ENCODE results near the gene KAT8. TPM values are rescaled to one million over a fixed set of nuclear protein-coding genes. Genes with fewer than 3 reads are reported as not detected.

Gene KAT8
- total and polyA plus RNA-seq, 9 of the 15 experiments (the other 6 are each of a cell fraction or from before 2014, with no cell fraction given): 10.0 to 98.5 (median 76.4) TPM

DNA sequence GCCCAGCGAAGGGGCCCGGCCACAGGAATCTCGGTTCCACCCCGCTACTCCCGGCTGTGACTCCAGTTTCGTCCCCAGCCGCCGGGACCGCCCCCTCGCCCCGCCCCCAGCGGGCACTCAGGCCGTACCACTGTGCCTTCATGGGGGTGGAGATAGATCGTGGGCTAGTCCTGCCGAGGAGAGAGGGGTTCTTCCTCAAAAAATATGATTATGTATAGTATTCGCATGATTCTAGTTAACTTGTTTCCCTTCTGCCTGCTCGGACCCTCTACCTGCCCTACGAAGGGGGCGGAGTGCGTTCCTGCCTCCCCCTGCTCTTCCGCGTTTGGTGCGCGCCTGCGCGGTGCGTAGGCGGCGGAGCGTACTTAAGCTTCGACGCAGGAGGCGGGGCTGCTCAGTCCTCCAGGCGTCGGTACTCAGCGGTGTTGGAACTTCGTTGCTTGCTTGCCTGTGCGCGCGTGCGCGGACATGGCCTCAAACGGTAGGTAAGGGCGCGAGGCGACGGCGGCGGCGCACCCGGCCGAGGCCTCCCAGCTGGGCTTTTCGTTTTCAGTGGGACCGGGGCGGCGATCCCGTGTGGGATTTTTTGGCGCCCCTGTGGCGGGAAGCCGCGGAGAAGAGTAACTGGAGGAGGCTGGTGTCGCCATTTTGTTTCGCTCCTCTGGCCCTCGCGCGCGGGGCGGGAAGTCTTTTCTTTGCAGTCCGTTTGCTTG, 62.4 kb downstream of the KAT8 start, which contains the start of gene FUS (continued):
- TF ChIP-seq, protein P1, sequence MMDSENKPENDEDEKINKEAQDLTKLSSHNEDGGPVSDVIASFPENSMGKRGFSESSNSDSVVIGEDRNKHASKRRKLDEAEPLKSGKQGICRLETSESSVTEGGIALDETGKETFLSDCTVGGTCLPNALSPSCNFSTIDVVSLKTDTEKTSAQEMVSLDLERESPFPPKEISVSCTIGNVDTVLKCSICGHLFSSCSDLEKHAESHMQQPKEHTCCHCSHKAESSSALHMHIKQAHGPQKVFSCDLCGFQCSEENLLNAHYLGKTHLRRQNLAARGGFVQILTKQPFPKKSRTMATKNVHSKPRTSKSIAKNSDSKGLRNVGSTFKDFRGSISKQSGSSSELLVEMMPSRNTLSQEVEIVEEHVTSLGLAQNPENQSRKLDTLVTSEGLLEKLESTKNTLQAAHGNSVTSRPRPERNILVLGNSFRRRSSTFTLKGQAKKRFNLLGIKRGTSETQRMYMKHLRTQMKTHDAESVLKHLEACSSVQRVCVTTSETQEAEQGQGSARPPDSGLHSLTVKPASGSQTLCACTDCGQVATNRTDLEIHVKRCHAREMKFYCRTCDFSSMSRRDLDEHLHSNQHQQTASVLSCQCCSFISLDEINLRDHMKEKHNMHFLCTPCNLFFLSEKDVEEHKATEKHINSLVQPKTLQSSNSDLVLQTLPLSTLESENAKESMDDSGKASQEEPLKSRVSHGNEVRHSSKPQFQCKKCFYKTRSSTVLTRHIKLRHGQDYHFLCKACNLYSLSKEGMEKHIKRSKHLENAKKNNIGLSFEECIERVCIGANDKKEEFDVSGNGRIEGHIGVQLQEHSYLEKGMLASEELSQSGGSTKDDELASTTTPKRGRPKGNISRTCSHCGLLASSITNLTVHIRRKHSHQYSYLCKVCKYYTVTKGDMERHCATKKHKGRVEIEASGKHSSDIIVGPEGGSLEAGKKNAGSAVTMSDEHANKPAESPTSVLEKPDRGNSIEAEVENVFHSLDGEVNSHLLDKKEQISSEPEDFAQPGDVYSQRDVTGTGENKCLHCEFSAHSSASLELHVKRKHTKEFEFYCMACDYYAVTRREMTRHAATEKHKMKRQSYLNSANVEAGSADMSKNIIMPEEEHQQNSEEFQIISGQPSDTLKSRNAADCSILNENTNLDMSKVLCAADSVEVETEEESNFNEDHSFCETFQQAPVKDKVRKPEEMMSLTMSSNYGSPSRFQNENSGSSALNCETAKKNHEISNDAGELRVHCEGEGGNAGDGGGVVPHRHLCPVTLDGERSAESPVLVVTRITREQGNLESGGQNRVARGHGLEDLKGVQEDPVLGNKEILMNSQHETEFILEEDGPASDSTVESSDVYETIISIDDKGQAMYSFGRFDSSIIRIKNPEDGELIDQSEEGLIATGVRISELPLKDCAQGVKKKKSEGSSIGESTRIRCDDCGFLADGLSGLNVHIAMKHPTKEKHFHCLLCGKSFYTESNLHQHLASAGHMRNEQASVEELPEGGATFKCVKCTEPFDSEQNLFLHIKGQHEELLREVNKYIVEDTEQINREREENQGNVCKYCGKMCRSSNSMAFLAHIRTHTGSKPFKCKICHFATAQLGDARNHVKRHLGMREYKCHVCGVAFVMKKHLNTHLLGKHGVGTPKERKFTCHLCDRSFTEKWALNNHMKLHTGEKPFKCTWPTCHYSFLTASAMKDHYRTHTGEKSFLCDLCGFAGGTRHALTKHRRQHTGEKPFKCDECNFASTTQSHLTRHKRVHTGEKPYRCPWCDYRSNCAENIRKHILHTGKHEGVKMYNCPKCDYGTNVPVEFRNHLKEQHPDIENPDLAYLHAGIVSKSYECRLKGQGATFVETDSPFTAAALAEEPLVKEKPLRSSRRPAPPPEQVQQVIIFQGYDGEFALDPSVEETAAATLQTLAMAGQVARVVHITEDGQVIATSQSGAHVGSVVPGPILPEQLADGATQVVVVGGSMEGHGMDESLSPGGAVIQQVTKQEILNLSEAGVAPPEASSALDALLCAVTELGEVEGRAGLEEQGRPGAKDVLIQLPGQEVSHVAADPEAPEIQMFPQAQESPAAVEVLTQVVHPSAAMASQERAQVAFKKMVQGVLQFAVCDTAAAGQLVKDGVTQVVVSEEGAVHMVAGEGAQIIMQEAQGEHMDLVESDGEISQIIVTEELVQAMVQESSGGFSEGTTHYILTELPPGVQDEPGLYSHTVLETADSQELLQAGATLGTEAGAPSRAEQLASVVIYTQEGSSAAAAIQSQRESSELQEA (IDR thresholded peaks at IDR 0.05; ENCODE audit: low read depth): no peak
- TF ChIP-seq EGR1 (conservative IDR thresholded peaks at IDR 0.05): peak; percentile 100
- TF ChIP-seq, protein P2, sequence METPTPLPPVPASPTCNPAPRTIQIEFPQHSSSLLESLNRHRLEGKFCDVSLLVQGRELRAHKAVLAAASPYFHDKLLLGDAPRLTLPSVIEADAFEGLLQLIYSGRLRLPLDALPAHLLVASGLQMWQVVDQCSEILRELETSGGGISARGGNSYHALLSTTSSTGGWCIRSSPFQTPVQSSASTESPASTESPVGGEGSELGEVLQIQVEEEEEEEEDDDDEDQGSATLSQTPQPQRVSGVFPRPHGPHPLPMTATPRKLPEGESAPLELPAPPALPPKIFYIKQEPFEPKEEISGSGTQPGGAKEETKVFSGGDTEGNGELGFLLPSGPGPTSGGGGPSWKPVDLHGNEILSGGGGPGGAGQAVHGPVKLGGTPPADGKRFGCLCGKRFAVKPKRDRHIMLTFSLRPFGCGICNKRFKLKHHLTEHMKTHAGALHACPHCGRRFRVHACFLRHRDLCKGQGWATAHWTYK (CRISPR knock-in tag; IDR thresholded peaks at IDR 0.05): peak; percentile 74; the same call in 1 of the 2 replicates
- TF ChIP-seq, protein P3, sequence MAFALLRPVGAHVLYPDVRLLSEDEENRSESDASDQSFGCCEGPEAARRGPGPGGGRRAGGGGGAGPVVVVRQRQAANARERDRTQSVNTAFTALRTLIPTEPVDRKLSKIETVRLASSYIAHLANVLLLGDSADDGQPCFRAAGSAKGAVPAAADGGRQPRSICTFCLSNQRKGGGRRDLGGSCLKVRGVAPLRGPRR (CRISPR knock-in tag; IDR thresholded peaks at IDR 0.05): no peak
- TF ChIP-seq, protein P4, sequence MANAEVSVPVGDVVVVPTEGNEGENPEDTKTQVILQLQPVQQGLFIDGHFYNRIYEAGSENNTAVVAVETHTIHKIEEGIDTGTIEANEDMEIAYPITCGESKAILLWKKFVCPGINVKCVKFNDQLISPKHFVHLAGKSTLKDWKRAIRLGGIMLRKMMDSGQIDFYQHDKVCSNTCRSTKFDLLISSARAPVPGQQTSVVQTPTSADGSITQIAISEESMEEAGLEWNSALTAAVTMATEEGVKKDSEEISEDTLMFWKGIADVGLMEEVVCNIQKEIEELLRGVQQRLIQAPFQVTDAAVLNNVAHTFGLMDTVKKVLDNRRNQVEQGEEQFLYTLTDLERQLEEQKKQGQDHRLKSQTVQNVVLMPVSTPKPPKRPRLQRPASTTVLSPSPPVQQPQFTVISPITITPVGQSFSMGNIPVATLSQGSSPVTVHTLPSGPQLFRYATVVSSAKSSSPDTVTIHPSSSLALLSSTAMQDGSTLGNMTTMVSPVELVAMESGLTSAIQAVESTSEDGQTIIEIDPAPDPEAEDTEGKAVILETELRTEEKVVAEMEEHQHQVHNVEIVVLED (CRISPR knock-in tag; IDR thresholded peaks at IDR 0.05): peak; percentile 81
- peak; percentile 78 for TF ChIP-seq NCOR1 (IDR thresholded peaks at IDR 0.05)
- TF ChIP-seq ZNF561 (CRISPR knock-in tag; conservative IDR thresholded peaks at IDR 0.05): no peak
- TF ChIP-seq, protein P5, sequence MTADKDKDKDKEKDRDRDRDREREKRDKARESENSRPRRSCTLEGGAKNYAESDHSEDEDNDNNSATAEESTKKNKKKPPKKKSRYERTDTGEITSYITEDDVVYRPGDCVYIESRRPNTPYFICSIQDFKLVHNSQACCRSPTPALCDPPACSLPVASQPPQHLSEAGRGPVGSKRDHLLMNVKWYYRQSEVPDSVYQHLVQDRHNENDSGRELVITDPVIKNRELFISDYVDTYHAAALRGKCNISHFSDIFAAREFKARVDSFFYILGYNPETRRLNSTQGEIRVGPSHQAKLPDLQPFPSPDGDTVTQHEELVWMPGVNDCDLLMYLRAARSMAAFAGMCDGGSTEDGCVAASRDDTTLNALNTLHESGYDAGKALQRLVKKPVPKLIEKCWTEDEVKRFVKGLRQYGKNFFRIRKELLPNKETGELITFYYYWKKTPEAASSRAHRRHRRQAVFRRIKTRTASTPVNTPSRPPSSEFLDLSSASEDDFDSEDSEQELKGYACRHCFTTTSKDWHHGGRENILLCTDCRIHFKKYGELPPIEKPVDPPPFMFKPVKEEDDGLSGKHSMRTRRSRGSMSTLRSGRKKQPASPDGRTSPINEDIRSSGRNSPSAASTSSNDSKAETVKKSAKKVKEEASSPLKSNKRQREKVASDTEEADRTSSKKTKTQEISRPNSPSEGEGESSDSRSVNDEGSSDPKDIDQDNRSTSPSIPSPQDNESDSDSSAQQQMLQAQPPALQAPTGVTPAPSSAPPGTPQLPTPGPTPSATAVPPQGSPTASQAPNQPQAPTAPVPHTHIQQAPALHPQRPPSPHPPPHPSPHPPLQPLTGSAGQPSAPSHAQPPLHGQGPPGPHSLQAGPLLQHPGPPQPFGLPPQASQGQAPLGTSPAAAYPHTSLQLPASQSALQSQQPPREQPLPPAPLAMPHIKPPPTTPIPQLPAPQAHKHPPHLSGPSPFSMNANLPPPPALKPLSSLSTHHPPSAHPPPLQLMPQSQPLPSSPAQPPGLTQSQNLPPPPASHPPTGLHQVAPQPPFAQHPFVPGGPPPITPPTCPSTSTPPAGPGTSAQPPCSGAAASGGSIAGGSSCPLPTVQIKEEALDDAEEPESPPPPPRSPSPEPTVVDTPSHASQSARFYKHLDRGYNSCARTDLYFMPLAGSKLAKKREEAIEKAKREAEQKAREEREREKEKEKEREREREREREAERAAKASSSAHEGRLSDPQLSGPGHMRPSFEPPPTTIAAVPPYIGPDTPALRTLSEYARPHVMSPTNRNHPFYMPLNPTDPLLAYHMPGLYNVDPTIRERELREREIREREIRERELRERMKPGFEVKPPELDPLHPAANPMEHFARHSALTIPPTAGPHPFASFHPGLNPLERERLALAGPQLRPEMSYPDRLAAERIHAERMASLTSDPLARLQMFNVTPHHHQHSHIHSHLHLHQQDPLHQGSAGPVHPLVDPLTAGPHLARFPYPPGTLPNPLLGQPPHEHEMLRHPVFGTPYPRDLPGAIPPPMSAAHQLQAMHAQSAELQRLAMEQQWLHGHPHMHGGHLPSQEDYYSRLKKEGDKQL (CRISPR knock-in tag; IDR thresholded peaks at IDR 0.05; ENCODE audit: borderline replicate concordance): no peak
- no peak for TF ChIP-seq ZNF668 (CRISPR knock-in tag; IDR thresholded peaks at IDR 0.05)
